ENCODE measurements around the gene ASIP.
"Not testable (repeated sequence)": the region's sequence is repeated elsewhere in the genome, so short reads cannot be mapped to it uniquely, and the experiment has no call there.

The ASIP gene

GRCh38 chr20:34251619-34252018 is 10.4 kb downstream of the ASIP start:
- Histone ChIP-seq H3K27me3 (ENCODE audit: control insufficient read depth, low read length) (no peaks in the 10 kb centered on the region), H3F3A (ENCODE audit: control insufficient read depth, insufficient read depth) (no peaks in the 10 kb centered on the region), H3K27ac (ENCODE audit: low read depth, low read length) (no peak overlapping the region), H3K4me3 (ENCODE audit: low read length) (no peak overlapping the region), H4K20me1 (ENCODE audit: control insufficient read depth, insufficient read depth, low read depth, low read length) (no peaks in the 10 kb centered on the region), H3K9me2 (replicated peaks; ENCODE audit: control insufficient read depth, low read length) (no peaks in the 10 kb centered on the region), H3K4me1 (ENCODE audit: control insufficient read depth, low read length) (no peaks in the 10 kb centered on the region), H3K79me2 (ENCODE audit: control insufficient read depth, low read length) (no peaks in the 10 kb centered on the region), H3K36me3 (ENCODE audit: control insufficient read depth, low read length) (no peaks in the 10 kb centered on the region), H3K4me2 (ENCODE audit: low read length) (no peak overlapping the region), H3K9me3 (ENCODE audit: control insufficient read depth, insufficient read depth, low read length) (no peaks in the 10 kb centered on the region)
- TF ChIP-seq CTCF (IDR thresholded peaks at IDR 0.05; ENCODE audit: low read depth, low read length, poor library complexity, severe bottlenecking) (no peak), EZH2phosphoT487 (IDR thresholded peaks at IDR 0.05; ENCODE audit: borderline replicate concordance, low read length) (no peak)

- H3K27ac ChIP-seq (ENCODE audit: low read depth, low read length); H3K4me1 ChIP-seq (ENCODE audit: control insufficient read depth, low read length); H3F3A ChIP-seq (ENCODE audit: control insufficient read depth, insufficient read depth); H3K4me3 ChIP-seq (ENCODE audit: low read length); H3K27me3 ChIP-seq (ENCODE audit: control insufficient read depth, low read length); H3K9me2 ChIP-seq (replicated peaks; ENCODE audit: control insufficient read depth, low read length); H3K36me3 ChIP-seq (ENCODE audit: control insufficient read depth, low read length); H3K9me3 ChIP-seq (ENCODE audit: control insufficient read depth, insufficient read depth, low read length); H3K79me2 ChIP-seq (ENCODE audit: control insufficient read depth, low read length); H4K20me1 ChIP-seq (ENCODE audit: control insufficient read depth, insufficient read depth, low read depth, low read length); H3K4me2 ChIP-seq (ENCODE audit: low read length): not testable (repeated sequence)
Measured at GRCh38 chr20:34252431-34253086, 11.3 kb downstream of the ASIP start.

- no peaks in the 10 kb centered on the region for H3K4me1 ChIP-seq (ENCODE audit: control insufficient read depth, low read length)
- H3K27ac ChIP-seq (ENCODE audit: low read depth, low read length) = no peak overlapping the region
- H3K4me2 ChIP-seq (ENCODE audit: low read length) = no peak overlapping the region
- TF ChIP-seq EZH2phosphoT487 (IDR thresholded peaks at IDR 0.05; ENCODE audit: borderline replicate concordance, low read length) (no peak), CTCF (IDR thresholded peaks at IDR 0.05; ENCODE audit: low read depth, low read length, poor library complexity, severe bottlenecking) (no peak)
- H3K4me3 ChIP-seq (ENCODE audit: low read length) = no peak overlapping the region
- no peaks in the 10 kb centered on the region for H3K36me3 ChIP-seq (ENCODE audit: control insufficient read depth, low read length)
- H3K79me2 ChIP-seq (ENCODE audit: control insufficient read depth, low read length) = no peaks in the 10 kb centered on the region
- H4K20me1 ChIP-seq (ENCODE audit: control insufficient read depth, insufficient read depth, low read depth, low read length) = no peaks in the 10 kb centered on the region
- no peaks in the 10 kb centered on the region for H3K9me2 ChIP-seq (replicated peaks; ENCODE audit: control insufficient read depth, low read length)
- H3F3A ChIP-seq (ENCODE audit: control insufficient read depth, insufficient read depth) = no peaks in the 10 kb centered on the region
- no peaks in the 10 kb centered on the region for H3K27me3 ChIP-seq (ENCODE audit: control insufficient read depth, low read length)
- no peaks in the 10 kb centered on the region for H3K9me3 ChIP-seq (ENCODE audit: control insufficient read depth, insufficient read depth, low read length)
Measured at GRCh38 chr20:34254979-34255378, 13.8 kb downstream of the ASIP start.

GRCh38 chr20:34256629-34257124 is 15.5 kb downstream of the ASIP start:
- Histone ChIP-seq H3K4me1 (ENCODE audit: control insufficient read depth, low read length) (no peaks in the 10 kb centered on the region), H4K20me1 (ENCODE audit: control insufficient read depth, insufficient read depth, low read depth, low read length) (no peaks in the 10 kb centered on the region), H3F3A (ENCODE audit: control insufficient read depth, insufficient read depth) (no peaks in the 10 kb centered on the region), H3K79me2 (ENCODE audit: control insufficient read depth, low read length) (no peaks in the 10 kb centered on the region), H3K27me3 (ENCODE audit: control insufficient read depth, low read length) (no peaks in the 10 kb centered on the region), H3K9me3 (ENCODE audit: control insufficient read depth, insufficient read depth, low read length) (no peaks in the 10 kb centered on the region), H3K36me3 (ENCODE audit: control insufficient read depth, low read length) (no peaks in the 10 kb centered on the region), H3K4me2 (ENCODE audit: low read length) (no peak overlapping the region), H3K27ac (ENCODE audit: low read depth, low read length) (no peak overlapping the region), H3K9me2 (replicated peaks; ENCODE audit: control insufficient read depth, low read length) (no peaks in the 10 kb centered on the region), H3K4me3 (ENCODE audit: low read length) (no peak overlapping the region)
- TF ChIP-seq EZH2phosphoT487 (IDR thresholded peaks at IDR 0.05; ENCODE audit: borderline replicate concordance, low read length) = no peak
- TF ChIP-seq CTCF (IDR thresholded peaks at IDR 0.05; ENCODE audit: low read depth, low read length, poor library complexity, severe bottlenecking) = no peak

All from DOHH2 (cell line).